Measurements from ENCODE around the gene SIRPA. TPM values are rescaled to one million over a fixed set of nuclear protein-coding genes. Genes with fewer than 3 reads are reported as not detected.

Gene SIRPA
- total RNA-seq, 2 donors from 2014 or later: 39.7 to 42.1 TPM

- intact Hi-C loops (cut with DNase I): no loop called here
- DNase-seq (ENCODE audit: low spot score): no peak
Measured at GRCh38 chr20:1883986-1884385, 11.2 kb upstream of the SIRPA start.

- intact Hi-C loops (cut with DNase I): no loop called here
Measured at GRCh38 chr20:1885254-1885653, 10.0 kb upstream of the SIRPA start.

GRCh38 chr20:1885940-1886693 lies 9.1 kb upstream of the SIRPA start:
- no peak for DNase-seq (ENCODE audit: low spot score)
- intact Hi-C loops (cut with DNase I): no loop called here

More at GRCh38 chr20:1885254-1885653, 10.0 kb upstream of the SIRPA start:
- DNase-seq (ENCODE audit: low spot score): no peak

- intact Hi-C loops (cut with DNase I): no loop called here
- DNase-seq (ENCODE audit: low spot score): no peak
Measured at GRCh38 chr20:1887321-1887720, 7.9 kb upstream of the SIRPA start.

- intact Hi-C loops (cut with DNase I): no loop called here
- no peak for DNase-seq (ENCODE audit: low spot score)
Measured at GRCh38 chr20:1887756-1888155, 7.5 kb upstream of the SIRPA start.

GRCh38 chr20:1888796-1889463 lies 6.3 kb upstream of the SIRPA start:
- intact Hi-C loops (cut with DNase I): no loop called here

GRCh38 chr20:1890469-1891262 lies 4.5 kb upstream of the SIRPA start:
- DNase-seq (ENCODE audit: low spot score): no peak
- intact Hi-C loops (cut with DNase I): loop anchor here in 1 of 2 donors (10.0 kb wide), 1 partner anchor 86 kb away; no protein-coding TSS in a partner anchor

More at GRCh38 chr20:1888796-1889463, 6.3 kb upstream of the SIRPA start:
- no peak for DNase-seq (ENCODE audit: low spot score)

- DNase-seq (ENCODE audit: low spot score): no peak
- intact Hi-C loops (cut with DNase I): loop anchor here (1.0 to 10.0 kb wide), 2 partner anchors 44 to 87 kb away; no protein-coding TSS in a partner anchor
Measured at GRCh38 chr20:1891263-1892118, 3.7 kb upstream of the SIRPA start.

- intact Hi-C loops (cut with DNase I): loop anchor here (1.0 to 10.0 kb wide), 2 partner anchors 45 to 87 kb away; no protein-coding TSS in a partner anchor
- DNase-seq (ENCODE audit: low spot score): no peak
Measured at GRCh38 chr20:1892119-1892385, 3.2 kb upstream of the SIRPA start.

GRCh38 chr20:1893721-1894470 lies 1.3 kb upstream of the SIRPA start:
- intact Hi-C loops (cut with DNase I): loop anchor here in 1 of 2 donors (10.0 kb wide), 1 partner anchor 89 kb away; no protein-coding TSS in a partner anchor
- peak; percentile 93 for DNase-seq (ENCODE audit: low spot score)

GRCh38 chr20:1894471-1894950 lies 696 bp upstream of the SIRPA start:
- intact Hi-C loops (cut with DNase I): loop anchor here in 1 of 2 donors (10.0 kb wide), 1 partner anchor 90 kb away; no protein-coding TSS in a partner anchor
- peak; percentile 86 for DNase-seq (ENCODE audit: low spot score)

- intact Hi-C loops (cut with DNase I): loop anchor here in 1 of 2 donors (10.0 kb wide), 1 partner anchor 91 kb away; no protein-coding TSS in a partner anchor
- DNase-seq (ENCODE audit: low spot score): no peak
Measured at GRCh38 chr20:1895674-1896483, 672 bp downstream of the SIRPA start.

- no peak for DNase-seq (ENCODE audit: low spot score)
Measured at GRCh38 chr20:1896484-1897258, 1.5 kb downstream of the SIRPA start.

GRCh38 chr20:1897541-1897940 lies 2.3 kb downstream of the SIRPA start:
- intact Hi-C loops (cut with DNase I): loop anchor here in 1 of 2 donors (10.0 kb wide), 1 partner anchor 93 kb away; no protein-coding TSS in a partner anchor
- DNase-seq (ENCODE audit: low spot score): no peak

More at GRCh38 chr20:1896484-1897258, 1.5 kb downstream of the SIRPA start:
- intact Hi-C loops (cut with DNase I): loop anchor here in 1 of 2 donors (10.0 kb wide), 1 partner anchor 92 kb away; no protein-coding TSS in a partner anchor

- no peak for DNase-seq (ENCODE audit: low spot score)
- intact Hi-C loops (cut with DNase I): loop anchor here in 1 of 2 donors (10.0 kb wide), 1 partner anchor 93 kb away; no protein-coding TSS in a partner anchor
Measured at GRCh38 chr20:1897965-1898464, 2.8 kb downstream of the SIRPA start.

Measured in posterior vena cava (tissue), 2 donors.